ENCODE measurements around the gene GLI2. TPM values are rescaled to one million over a fixed set of nuclear protein-coding genes. Genes with fewer than 3 reads are reported as not detected.

Gene GLI2
- total and polyA plus RNA-seq, 2 donors (not counting 1 experiment from before 2014, with no cell fraction given), result 2.8 to 3.3 TPM

- H3K9me3 ChIP-seq (ENCODE audit: control insufficient read depth, insufficient read depth, low read depth, low read length), result no peaks in the 10 kb centered on the region
- H3K27me3 ChIP-seq (ENCODE audit: control insufficient read depth, insufficient read depth, low read length), result no peaks in the 10 kb centered on the region
- no peaks in the 10 kb centered on the region for H3K79me2 ChIP-seq (ENCODE audit: control insufficient read depth, insufficient read depth, low read length)
- H3K9ac ChIP-seq (ENCODE audit: insufficient read depth, low read length), result no peak overlapping the region
- H3K4me3 ChIP-seq (replicated peaks in 1 of 4; ENCODE audit: control extremely low read depth in 1 of 4, insufficient read depth in 1 of 4, low read depth in 3 of 4, low read length in 4 of 4), result no peak overlapping the region
- H3K4me2 ChIP-seq (ENCODE audit: extremely low read depth, insufficient read depth, low read length), result no peak overlapping the region
- no peak for DNase-seq (ENCODE audit: low read depth in 2 of 2)
- no peak overlapping the region for H2AFZ ChIP-seq (ENCODE audit: low read length)
- TF ChIP-seq EZH2 (IDR thresholded peaks at IDR 0.05; ENCODE audit: low read length, missing control alignments) (no peak), CTCF (conservative IDR thresholded peaks at IDR 0.05 in 1 of 2, IDR thresholded peaks at IDR 0.05 in 1 of 2; ENCODE audit: low read depth in 1 of 2, low read length in 2 of 2) (no peak)
- H3K36me3 ChIP-seq (ENCODE audit: control insufficient read depth, insufficient read depth, low read length), result no peaks in the 10 kb centered on the region
- H3K27ac ChIP-seq (ENCODE audit: insufficient read depth, low read length), result no peak overlapping the region
- no peaks in the 10 kb centered on the region for H4K20me1 ChIP-seq (ENCODE audit: control insufficient read depth, extremely low read depth, insufficient read depth, low read length)
- peaks cover 4% of the 10 kb centered on the region for H3K4me1 ChIP-seq (ENCODE audit: control insufficient read depth, extremely low read depth, insufficient read depth, low read length)
These were observed 34.6 kb upstream of the GLI2 start for GRCh38 chr2:120701096-120701495.

DNA sequence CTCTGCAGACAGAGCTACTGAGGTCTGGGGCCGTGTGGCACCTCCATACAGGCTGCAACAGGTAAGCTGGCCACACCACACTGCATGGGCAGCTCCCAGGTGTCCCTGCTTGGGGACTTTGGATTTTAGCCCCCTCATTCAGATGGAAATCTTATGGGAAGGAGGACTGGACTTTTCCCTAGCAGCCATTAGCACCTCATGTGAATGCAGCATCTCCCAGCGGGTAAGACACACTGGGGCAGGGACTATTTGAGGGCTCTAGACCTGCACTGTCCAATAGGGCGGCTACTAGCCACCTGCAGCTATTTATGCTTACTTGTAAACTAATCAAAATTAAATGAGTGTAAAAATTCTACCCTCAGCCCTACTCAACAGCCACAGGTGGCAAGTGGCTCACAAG lies 34.2 kb upstream of the GLI2 start:
- Histone ChIP-seq H2AFZ (ENCODE audit: low read length) (no peak overlapping the region), H4K20me1 (ENCODE audit: control insufficient read depth, extremely low read depth, insufficient read depth, low read length) (no peaks in the 10 kb centered on the region), H3K79me2 (ENCODE audit: control insufficient read depth, insufficient read depth, low read length) (no peaks in the 10 kb centered on the region), H3K9ac (ENCODE audit: insufficient read depth, low read length) (no peak overlapping the region), H3K36me3 (ENCODE audit: control insufficient read depth, insufficient read depth, low read length) (no peaks in the 10 kb centered on the region), H3K9me3 (ENCODE audit: control insufficient read depth, insufficient read depth, low read depth, low read length) (no peaks in the 10 kb centered on the region), H3K4me2 (ENCODE audit: extremely low read depth, insufficient read depth, low read length) (no peak overlapping the region), H3K4me3 (replicated peaks in 1 of 4; ENCODE audit: control extremely low read depth in 1 of 4, insufficient read depth in 1 of 4, low read depth in 3 of 4, low read length in 4 of 4) (no peak overlapping the region), H3K27ac (ENCODE audit: insufficient read depth, low read length) (no peak overlapping the region), H3K4me1 (ENCODE audit: control insufficient read depth, extremely low read depth, insufficient read depth, low read length) (peaks cover 4% of the 10 kb centered on the region), H3K27me3 (ENCODE audit: control insufficient read depth, insufficient read depth, low read length) (no peaks in the 10 kb centered on the region)
- TF ChIP-seq EZH2 (IDR thresholded peaks at IDR 0.05; ENCODE audit: low read length, missing control alignments) (no peak), CTCF (conservative IDR thresholded peaks at IDR 0.05 in 1 of 2, IDR thresholded peaks at IDR 0.05 in 1 of 2; ENCODE audit: low read depth in 1 of 2, low read length in 2 of 2) (no peak)
- DNase-seq (ENCODE audit: low read depth in 2 of 2), result no peak

DNA sequence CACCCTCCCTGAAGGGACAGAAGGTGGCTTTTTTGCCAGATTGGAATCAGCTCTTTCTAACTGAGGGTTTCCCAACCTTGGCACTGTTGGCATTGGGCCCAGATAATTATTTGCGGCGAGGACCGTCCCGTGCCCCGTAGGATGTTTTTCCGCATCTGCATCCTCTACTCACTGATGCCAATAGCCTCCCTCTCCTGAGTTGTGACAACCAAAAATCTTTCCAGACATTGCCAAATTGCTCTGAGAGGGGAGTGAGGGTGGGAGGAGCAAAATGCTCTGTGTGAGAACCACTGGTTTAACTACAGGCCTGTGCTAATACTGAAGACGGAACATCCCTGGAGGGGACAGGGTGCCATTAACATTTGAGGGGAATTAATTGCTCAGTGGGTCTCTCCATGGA lies 33.6 kb upstream of the GLI2 start:
- H3K4me1 ChIP-seq (ENCODE audit: control insufficient read depth, extremely low read depth, insufficient read depth, low read length), result peaks cover 4% of the 10 kb centered on the region
- no peak overlapping the region for H3K4me2 ChIP-seq (ENCODE audit: extremely low read depth, insufficient read depth, low read length)
- H3K36me3 ChIP-seq (ENCODE audit: control insufficient read depth, insufficient read depth, low read length), result no peaks in the 10 kb centered on the region
- H3K9me3 ChIP-seq (ENCODE audit: control insufficient read depth, insufficient read depth, low read depth, low read length), result no peaks in the 10 kb centered on the region
- H2AFZ ChIP-seq (ENCODE audit: low read length), result no peak overlapping the region
- no peak for DNase-seq (ENCODE audit: low read depth in 2 of 2)
- H4K20me1 ChIP-seq (ENCODE audit: control insufficient read depth, extremely low read depth, insufficient read depth, low read length), result no peaks in the 10 kb centered on the region
- no peak for TF ChIP-seq EZH2 (IDR thresholded peaks at IDR 0.05; ENCODE audit: low read length, missing control alignments)
- TF ChIP-seq CTCF (conservative IDR thresholded peaks at IDR 0.05 in 1 of 2, IDR thresholded peaks at IDR 0.05 in 1 of 2; ENCODE audit: low read depth in 1 of 2, low read length in 2 of 2), result no peak
- H3K27me3 ChIP-seq (ENCODE audit: control insufficient read depth, insufficient read depth, low read length), result no peaks in the 10 kb centered on the region
- no peak overlapping the region for H3K27ac ChIP-seq (ENCODE audit: insufficient read depth, low read length)
- H3K4me3 ChIP-seq (replicated peaks in 1 of 4; ENCODE audit: control extremely low read depth in 1 of 4, insufficient read depth in 1 of 4, low read depth in 3 of 4, low read length in 4 of 4), result no peak overlapping the region
- H3K79me2 ChIP-seq (ENCODE audit: control insufficient read depth, insufficient read depth, low read length), result no peaks in the 10 kb centered on the region
- H3K9ac ChIP-seq (ENCODE audit: insufficient read depth, low read length), result no peak overlapping the region

Measured in fibroblast of lung (primary cell).